A673 (cell line): Measurements from ENCODE around the gene ENDOG.
"Not testable (repeated sequence)": the region's sequence is repeated elsewhere in the genome, so short reads cannot be mapped to it uniquely, and the experiment has no call there.

ENCODE experiments used
- EZH2 ChIP-seq: fragments of 200-600 bp; sonication (generic); IDR thresholded peaks from 2 replicates; pipeline ENCODE4 v1.6.1; 2017; ENCODE audit warnings: borderline replicate concordance, low read depth, mild to moderate bottlenecking, mixed read lengths, antibody characterized with exemption, low read length; ENCODE audit not compliant: poor library complexity, severe bottlenecking
- TF ChIP-seq, protein P1 (sequence below): fragments of 300-800, 200-600 bp; sonication (generic); conservative IDR thresholded peaks from 2 replicates; pipeline ENCODE4 v1.5.1; 2017; ENCODE audit warnings: low read depth, mild to moderate bottlenecking, antibody characterized with exemption, low read length, moderate library complexity, mixed read lengths

- TF ChIP-seq, protein P1, sequence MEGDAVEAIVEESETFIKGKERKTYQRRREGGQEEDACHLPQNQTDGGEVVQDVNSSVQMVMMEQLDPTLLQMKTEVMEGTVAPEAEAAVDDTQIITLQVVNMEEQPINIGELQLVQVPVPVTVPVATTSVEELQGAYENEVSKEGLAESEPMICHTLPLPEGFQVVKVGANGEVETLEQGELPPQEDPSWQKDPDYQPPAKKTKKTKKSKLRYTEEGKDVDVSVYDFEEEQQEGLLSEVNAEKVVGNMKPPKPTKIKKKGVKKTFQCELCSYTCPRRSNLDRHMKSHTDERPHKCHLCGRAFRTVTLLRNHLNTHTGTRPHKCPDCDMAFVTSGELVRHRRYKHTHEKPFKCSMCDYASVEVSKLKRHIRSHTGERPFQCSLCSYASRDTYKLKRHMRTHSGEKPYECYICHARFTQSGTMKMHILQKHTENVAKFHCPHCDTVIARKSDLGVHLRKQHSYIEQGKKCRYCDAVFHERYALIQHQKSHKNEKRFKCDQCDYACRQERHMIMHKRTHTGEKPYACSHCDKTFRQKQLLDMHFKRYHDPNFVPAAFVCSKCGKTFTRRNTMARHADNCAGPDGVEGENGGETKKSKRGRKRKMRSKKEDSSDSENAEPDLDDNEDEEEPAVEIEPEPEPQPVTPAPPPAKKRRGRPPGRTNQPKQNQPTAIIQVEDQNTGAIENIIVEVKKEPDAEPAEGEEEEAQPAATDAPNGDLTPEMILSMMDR = not testable (repeated sequence)
- TF ChIP-seq EZH2 = not testable (repeated sequence)
Measured at GRCh38 chr9:128851024-128851423, 32.7 kb downstream of the ENDOG start.
